Stomach (tissue), 4 donors: ENCODE results near the gene TMEM72.

Source experiments
- CTCF ChIP-seq, 7 experiments: fragments of 450-650 bp in 4 of 7; fragments of 200-600 bp in 3 of 7; sonication (generic) in 3 of 7; IDR thresholded peaks; one replicate each; pipeline ENCODE4 v1.5.1; 2016 to 2019; ENCODE audit warnings: antibody characterized with exemption in 7 of 7, control low read depth in 2 of 7, mild to moderate bottlenecking in 1 of 7
- EP300 ChIP-seq: sonication (generic); formaldehyde crosslinking; IDR thresholded peaks from one replicate; pipeline ENCODE4 v1.6.1; 2017; ENCODE audit warnings: antibody characterized with exemption
- POLR2A ChIP-seq, 4 donors: fragments of 450-650 bp; IDR thresholded peaks; one replicate each; pipeline ENCODE4 v1.6.1; 2016; ENCODE audit warnings: antibody characterized with exemption in 4 of 4, control low read depth in 2 of 4, mild to moderate bottlenecking in 1 of 4, moderate library complexity in 1 of 4
- POLR2AphosphoS5 ChIP-seq, 3 donors: sonication (generic); formaldehyde crosslinking; IDR thresholded peaks; one replicate each; pipeline ENCODE4 v1.6.1; 2016; ENCODE audit warnings: antibody characterized with exemption in 3 of 3

GRCh38 chr10:44944354-44944753 is 33.2 kb downstream of the TMEM72 start:
- no peak for TF ChIP-seq POLR2AphosphoS5 (IDR thresholded peaks at IDR 0.05)
- TF ChIP-seq CTCF (IDR thresholded peaks at IDR 0.05) = no peak
- TF ChIP-seq EP300 = no peak
- TF ChIP-seq POLR2A (IDR thresholded peaks at IDR 0.05) = no peak
